HG03064 (cell line): ENCODE results near the gene CDK11B.
A peak's percentile ranks its signal among the peaks of the same experiment; 100 is the strongest.
"Not testable (repeated sequence)": the region's sequence is repeated elsewhere in the genome, so short reads cannot be mapped to it uniquely, and the experiment has no call there.

ENCODE experiments used
- ATAC-seq: cut with Tn5 transposase; IDR thresholded peaks from one replicate; pipeline ENCODE4 v1.9.1; 2021; ENCODE audit warnings: low read depth; ENCODE audit not compliant: unreplicated experiment

CDK11B gene

GRCh38 chr1:1683104-1683905 lies 24.5 kb upstream of the CDK11B start:
- no peak for ATAC-seq

DNA sequence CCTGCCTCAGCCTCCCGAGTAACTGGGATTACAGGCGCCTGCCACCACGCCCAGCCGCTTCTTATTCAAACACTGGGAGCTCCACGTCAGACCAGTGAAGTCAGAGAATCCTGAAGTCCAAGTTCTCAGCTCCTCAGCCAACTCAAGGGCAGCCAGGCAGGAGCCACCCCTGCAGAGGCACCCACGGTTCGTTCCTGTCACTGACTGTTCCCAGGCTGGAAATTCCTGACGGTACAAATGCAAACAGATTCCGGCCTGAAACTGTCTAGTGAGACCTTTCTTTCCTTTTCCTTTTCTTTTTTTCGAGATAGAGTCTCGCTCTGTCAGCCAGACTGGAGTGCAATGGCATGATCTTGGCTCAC lies 22.1 kb upstream of the CDK11B start:
- ATAC-seq = no peak

DNA sequence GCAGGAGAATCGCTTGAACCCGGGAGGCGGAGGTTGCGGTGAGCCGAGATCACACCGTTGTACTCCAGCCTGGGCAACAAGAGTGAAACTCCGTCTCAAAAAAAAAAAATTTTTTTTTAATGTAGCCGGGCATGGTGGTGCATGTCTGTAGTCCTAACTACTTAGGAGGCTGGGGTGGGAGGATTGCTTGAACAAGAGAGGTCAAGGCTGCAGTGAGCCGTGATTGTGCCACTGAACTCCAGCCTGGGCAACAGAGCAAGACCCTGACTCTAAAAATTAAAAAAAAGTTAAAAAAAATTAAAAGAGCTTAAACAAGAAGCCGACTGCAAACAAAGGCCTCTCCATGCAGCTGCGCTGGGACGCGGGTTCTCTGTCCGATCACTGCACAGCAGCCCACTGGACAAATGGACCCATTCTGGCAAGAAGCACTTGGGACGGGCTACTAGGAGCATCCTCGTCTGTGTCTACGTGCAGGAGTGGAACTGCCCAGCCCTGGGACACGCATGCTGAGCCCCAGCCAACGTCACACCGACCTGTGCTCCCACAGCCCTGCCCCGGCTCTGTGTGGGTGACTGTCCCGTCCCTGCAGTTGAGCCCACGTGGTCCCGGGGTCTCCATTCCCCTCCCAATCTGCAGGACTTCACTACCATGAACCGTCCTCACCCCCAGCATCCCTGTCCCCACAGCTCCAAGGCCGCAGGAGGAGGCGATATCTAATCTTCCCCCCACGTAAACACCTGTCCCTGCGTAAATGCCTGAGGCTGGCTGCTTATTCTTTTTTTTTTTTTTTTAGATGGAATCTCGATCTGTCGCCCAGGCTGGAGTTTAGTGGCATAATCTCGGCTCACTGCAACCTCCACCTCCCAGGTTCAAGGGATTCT lies 21.5 kb upstream of the CDK11B start:
- no peak for ATAC-seq

- ATAC-seq = no peak
Observed at GRCh38 chr1:1678581-1679380, 20.0 kb upstream of the CDK11B start.

DNA sequence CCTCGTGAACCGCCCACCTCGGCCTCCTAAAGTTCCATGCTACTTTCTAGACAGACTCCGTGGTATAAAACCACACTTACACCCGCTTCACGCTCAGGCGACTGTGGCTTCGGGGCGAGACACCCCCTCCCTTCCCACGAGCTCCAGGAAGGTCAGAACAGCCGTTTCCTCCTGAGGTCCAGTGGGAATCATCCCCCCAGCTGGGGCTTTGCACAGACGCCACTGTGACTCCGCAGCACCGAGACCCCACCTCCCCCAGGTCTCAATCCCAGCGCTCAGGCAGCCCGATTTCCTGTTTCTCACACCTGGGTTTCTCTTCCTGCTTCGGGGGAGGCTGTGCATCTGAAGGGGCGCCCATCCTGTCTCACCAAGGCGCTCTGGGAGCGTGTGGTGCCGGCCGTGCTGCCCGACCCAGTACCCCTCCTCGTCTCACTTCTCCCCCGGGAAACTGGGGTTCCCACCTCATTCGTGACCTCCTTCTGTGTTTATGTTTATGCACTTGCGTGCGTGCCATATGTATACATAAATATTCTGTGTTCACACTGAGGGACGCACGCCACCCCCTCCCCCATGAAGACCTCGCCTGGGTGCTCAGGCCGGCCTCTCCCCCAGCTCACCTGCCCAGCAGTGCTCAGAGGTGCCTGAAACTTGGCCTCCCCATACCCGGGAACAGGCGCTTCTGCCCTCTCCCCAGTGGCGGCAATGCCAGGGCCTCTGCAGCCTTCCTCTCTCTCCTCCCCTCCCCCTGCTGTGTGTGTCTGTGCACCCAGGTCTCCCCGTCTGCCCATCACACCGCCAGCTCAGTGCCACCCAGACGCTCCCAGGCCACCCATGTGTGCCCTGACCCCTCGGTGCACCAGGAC lies 19.1 kb upstream of the CDK11B start:
- ATAC-seq = peak; percentile 58

- ATAC-seq = not testable (repeated sequence)
Observed at GRCh38 chr1:1676087-1676486, 17.3 kb upstream of the CDK11B start.

- ATAC-seq = not testable (repeated sequence)
Observed at GRCh38 chr1:1675218-1675617, 16.4 kb upstream of the CDK11B start.

GRCh38 chr1:1674806-1675205 lies 16.0 kb upstream of the CDK11B start:
- ATAC-seq = not testable (repeated sequence)

DNA sequence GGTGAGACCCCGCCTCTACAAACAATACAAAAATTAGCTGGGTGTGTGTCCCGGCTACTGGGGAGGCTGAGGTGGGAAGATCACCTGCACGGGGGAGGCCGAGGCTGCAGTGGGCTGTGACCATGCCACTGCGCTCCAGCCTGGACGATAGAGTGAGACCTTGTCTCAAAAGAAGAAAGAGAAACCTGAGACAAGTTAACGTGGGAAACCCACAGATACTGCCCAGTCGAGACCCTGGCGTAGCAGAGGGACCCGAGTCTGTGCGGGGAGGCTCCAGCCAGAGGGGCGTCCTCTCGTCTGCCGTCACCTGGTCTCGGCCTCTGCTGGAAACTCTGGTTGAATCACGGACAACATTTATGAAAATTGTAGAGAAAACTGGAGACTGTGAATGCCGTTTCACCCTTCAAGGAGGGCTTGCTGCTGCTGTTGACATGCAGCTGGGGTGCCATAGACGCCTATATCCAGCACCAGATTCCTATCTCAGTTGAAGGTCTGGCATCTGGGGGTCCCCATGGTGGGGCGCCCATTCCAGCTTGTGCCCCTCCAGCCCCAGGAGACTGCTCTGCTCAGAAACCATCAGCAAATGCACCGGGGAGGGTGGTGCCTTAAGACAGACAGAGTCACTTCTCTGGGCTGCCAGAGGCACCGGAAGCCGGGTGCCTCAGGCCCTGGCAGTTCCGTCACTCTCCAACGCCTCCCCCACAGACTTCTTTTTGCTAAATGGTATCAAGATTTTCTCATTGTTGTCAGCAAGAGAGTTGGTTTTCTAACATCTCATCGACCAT lies 13.6 kb upstream of the CDK11B start:
- ATAC-seq = no peak

- ATAC-seq = no peak
Observed at GRCh38 chr1:1671365-1672119, 12.7 kb upstream of the CDK11B start.

DNA sequence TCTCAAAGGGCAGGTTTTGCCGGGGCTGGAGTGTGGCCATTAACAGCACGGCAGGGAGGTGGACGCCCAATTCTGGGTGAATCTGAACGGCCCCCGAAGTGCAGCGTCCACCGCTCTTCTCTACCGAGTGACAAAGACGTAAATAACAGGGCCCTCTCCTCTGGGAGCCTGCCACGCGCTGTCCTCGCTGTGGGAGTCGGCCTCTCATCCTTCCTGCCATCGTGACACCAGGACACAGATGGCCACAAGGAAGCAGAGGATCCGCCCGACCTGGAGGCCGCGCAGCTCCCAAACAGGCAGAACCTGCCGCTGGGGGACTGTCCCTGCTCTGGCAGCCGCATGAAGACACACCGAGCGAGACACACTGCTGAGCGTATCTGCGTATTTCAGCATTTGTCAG lies 12.1 kb upstream of the CDK11B start:
- no peak for ATAC-seq

GRCh38 chr1:1669468-1670440 lies 10.9 kb upstream of the CDK11B start:
- ATAC-seq = no peak

DNA sequence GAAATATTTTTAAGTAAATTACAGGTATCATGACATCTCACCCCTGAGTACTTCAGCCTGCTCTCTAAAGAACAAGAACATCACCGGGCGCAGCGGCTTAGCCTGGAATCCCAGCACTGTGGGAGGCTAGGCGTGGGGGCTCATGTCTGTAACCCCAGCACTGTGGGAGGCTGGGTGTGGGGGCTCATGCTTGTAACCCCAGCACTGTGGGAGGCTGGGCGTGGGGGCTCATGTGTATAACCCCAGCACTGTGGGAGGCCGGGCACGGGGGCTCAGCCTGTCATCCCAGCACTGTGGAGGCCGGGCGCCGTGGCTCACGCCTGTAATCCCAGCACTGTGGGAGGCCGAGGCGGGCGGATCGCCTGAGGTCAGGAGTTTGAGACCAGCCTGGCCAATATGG lies 7.7 kb upstream of the CDK11B start:
- no peak for ATAC-seq

GRCh38 chr1:1665815-1666251 lies 7.0 kb upstream of the CDK11B start:
- ATAC-seq = no peak

DNA sequence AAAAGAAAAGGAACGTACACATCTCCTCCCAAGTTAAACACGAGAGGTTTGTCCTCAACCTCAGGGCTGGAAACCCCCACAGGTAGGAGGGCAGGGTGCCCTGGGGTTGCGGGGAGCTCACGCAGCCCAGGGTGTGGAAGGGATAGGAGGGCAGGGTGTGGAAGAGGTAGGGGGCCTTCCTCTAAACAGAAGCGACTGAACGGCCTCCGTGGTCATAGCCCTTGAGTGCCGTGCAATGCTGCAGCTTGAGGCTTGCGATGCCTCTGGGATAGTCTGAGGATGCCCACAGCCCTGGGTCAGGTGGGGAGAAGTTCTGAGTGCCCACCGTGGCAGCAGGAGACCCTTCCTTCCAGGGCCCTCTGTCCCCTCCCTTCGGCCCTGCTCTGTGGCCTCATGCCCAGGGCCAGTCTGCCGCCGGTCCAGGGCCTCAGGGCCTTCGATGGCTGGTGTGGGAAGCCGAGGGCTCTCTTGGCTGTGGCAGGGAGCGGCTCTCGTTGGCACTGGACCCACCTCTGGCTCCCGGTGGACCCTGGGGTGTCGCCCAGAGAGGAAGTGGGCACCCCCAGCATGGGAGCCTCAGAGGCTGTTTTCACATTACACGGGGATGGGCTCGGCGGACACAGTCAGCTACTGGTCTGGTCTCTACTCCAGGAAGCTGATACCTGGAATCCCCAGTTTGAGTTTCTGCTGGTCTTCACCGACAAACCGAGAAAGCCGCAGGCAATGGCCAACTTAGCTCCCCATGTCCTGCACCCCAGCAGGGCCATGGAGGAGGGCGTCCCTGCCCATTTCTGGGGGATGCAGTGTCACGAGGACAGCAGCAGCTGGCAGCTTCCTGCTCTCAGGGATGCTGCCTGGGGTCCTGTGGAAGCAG lies 6.4 kb upstream of the CDK11B start:
- no peak for ATAC-seq

- not testable (repeated sequence) for ATAC-seq
Observed at GRCh38 chr1:1664318-1664717, 5.5 kb upstream of the CDK11B start.
